Dermis blood vessel endothelial cell (primary cell): ENCODE results near the gene YIPF5. TPM values are rescaled to one million over a fixed set of nuclear protein-coding genes. Genes with fewer than 3 reads are reported as not detected.

Source experiments
- DNase-seq: peaks from one replicate; pipeline ENCODE4 v3.0.0; 2010
- total RNA-seq: library from RNA; depleted of rRNA; stranded (reverse); fragments of >200 nt; gene quantifications from 2 replicates; pipeline ENCODE4 v1.2.3, GENCODE V29; 2014

The YIPF5 gene
- total RNA-seq, 1 donor from 2014 or later, result 92.9 TPM

DNA sequence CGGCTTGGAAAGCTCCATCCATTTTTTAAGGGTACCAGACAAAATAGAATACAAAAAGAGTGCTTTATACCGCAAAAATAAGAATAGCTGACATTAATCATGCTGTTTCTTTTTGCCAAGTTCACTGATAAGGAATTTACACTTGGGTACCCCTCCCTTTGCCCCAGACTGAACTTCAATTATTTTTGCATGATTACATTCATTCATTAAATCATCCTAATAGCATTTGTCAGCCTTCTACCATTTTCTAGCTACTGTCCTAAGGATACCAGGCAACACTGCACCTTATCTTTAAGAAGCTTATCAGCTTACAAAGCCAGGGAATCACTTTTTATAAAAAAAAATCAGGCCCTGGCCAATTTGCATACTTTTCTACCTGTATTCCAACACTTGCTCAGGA, 48.4 kb downstream of the YIPF5 start:
- DNase-seq, result no peak

DNA sequence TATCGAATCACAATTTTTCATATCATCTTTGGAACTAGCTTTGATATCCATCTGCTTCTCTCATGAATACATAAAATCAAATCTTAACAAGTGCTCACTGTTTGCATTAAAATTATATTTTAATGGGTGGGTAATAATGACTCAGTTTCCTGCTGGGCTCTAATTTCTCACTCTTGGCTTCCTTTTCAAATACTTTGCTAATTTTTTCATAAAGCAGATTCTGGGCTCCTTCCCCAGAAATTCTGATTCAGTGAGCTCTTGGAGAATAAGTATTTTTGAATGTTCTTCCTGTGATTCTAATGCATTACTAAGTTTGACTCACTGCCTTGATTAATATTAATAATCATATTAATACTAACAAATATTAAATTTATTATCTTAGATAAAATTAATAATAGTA, 48.9 kb downstream of the YIPF5 start:
- peak; percentile 51 for DNase-seq

GRCh38 chr5:144120661-144121180, 49.7 kb downstream of the YIPF5 start:
- no peak for DNase-seq

DNA sequence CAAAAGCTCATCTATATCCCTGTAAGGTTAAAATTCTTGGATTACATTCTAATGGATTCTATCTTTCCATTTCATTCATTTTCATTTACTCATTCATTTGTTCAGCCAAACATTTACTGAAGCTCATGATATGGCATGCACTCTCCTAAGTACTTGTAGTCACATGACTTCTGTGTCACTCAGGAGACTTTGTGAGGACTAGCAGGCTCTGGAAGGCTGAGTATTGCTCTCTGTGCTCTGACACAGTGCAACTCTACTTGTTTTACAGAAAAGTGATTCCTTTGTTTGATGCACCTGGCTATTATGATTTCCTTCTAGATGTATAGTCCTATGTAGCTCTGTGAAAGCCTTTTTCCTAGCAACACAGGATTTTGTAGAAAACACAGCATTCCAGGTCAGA, 53.0 kb downstream of the YIPF5 start:
- DNase-seq, result peak; percentile 56

GRCh38 chr5:144114571-144114970, 55.9 kb downstream of the YIPF5 start:
- no peak for DNase-seq

Other genes starting within 250 kb of the YIPF5 start
- gene KCTD16, start 214 bp upstream of the YIPF5 start, total RNA-seq, result under 0.01 and 0.05 TPM in 2 replicates